C1 segment of cervical spinal cord (tissue), 14 donors: ENCODE results near the gene FAM118A.
"Not testable (repeated sequence)": the region's sequence is repeated elsewhere in the genome, so short reads cannot be mapped to it uniquely, and the experiment has no call there.

Source experiments
- DNase-seq, 14 donors: peaks; one replicate each; lab custom pipeline; 2025; lab: John Stamatoyannopoulos, UW

Gene FAM118A

GRCh38 chr22:45373592-45373991 is 63.9 kb downstream of the FAM118A start:
- not testable (repeated sequence) for DNase-seq

GRCh38 chr22:45376009-45376408 is 66.3 kb downstream of the FAM118A start:
- no peak for DNase-seq

- no peak for DNase-seq
Observed at GRCh38 chr22:45376703-45377102, 67.0 kb downstream of the FAM118A start.

- DNase-seq: no peak
Observed at GRCh38 chr22:45381348-45381747, 71.6 kb downstream of the FAM118A start.

- DNase-seq: no peak
Observed at GRCh38 chr22:45389546-45389945, 79.8 kb downstream of the FAM118A start.
